ENCODE measurements around the gene MS4A15. TPM values are rescaled to one million over a fixed set of nuclear protein-coding genes. Genes with fewer than 3 reads are reported as not detected.
A peak's percentile ranks its signal among the peaks of the same experiment; 100 is the strongest.
"Not testable (repeated sequence)": the region's sequence is repeated elsewhere in the genome, so short reads cannot be mapped to it uniquely, and the experiment has no call there.

The MS4A15 gene
- total RNA-seq, 1 donor from 2014 or later, result not detected

GRCh38 chr11:60754887-60755286, 1.8 kb upstream of the MS4A15 start:
- DNase-seq, result no peak

- no peak for DNase-seq
Observed at GRCh38 chr11:60757231-60757800, 649 bp downstream of the MS4A15 start.

- DNase-seq, result not testable (repeated sequence)
Observed at GRCh38 chr11:60758671-60759070, 2.0 kb downstream of the MS4A15 start.

GRCh38 chr11:60759438-60760225, 3.0 kb downstream of the MS4A15 start:
- not testable (repeated sequence) for DNase-seq

GRCh38 chr11:60761436-60762190, 4.9 kb downstream of the MS4A15 start:
- DNase-seq, result no peak

- no peak for DNase-seq
Observed at GRCh38 chr11:60762851-60763691, 6.4 kb downstream of the MS4A15 start.

- no peak for DNase-seq
Observed at GRCh38 chr11:60763692-60764369, 7.2 kb downstream of the MS4A15 start.

GRCh38 chr11:60764879-60765278, 8.2 kb downstream of the MS4A15 start:
- no peak for DNase-seq

GRCh38 chr11:60765355-60765754, 8.7 kb downstream of the MS4A15 start:
- DNase-seq, result no peak

- DNase-seq, result no peak
Observed at GRCh38 chr11:60766547-60766946, 9.9 kb downstream of the MS4A15 start.

- no peak for DNase-seq
Observed at GRCh38 chr11:60767388-60767811, 10.7 kb downstream of the MS4A15 start.

GRCh38 chr11:60768202-60768601, 11.5 kb downstream of the MS4A15 start:
- no peak for DNase-seq

GRCh38 chr11:60769273-60769672, 12.6 kb downstream of the MS4A15 start:
- DNase-seq, result no peak

GRCh38 chr11:60769811-60770210, 13.1 kb downstream of the MS4A15 start:
- no peak for DNase-seq

- no peak for DNase-seq
Observed at GRCh38 chr11:60771146-60771545, 14.5 kb downstream of the MS4A15 start.

- no peak for DNase-seq
Observed at GRCh38 chr11:60771879-60772525, 15.3 kb downstream of the MS4A15 start.

GRCh38 chr11:60772666-60773065, 16.0 kb downstream of the MS4A15 start:
- no peak for DNase-seq

- no peak for DNase-seq
Observed at GRCh38 chr11:60774726-60775125, 18.1 kb downstream of the MS4A15 start.

GRCh38 chr11:60775420-60775961, 18.8 kb downstream of the MS4A15 start:
- peak; percentile 62 for DNase-seq

GRCh38 chr11:60776167-60776566, 19.5 kb downstream of the MS4A15 start:
- DNase-seq, result no peak

- DNase-seq, result no peak
Observed at GRCh38 chr11:60777106-60777505, 20.4 kb downstream of the MS4A15 start.
